ENCODE results near the gene PPP1R14C. TPM values are rescaled to one million over a fixed set of nuclear protein-coding genes. Genes with fewer than 3 reads are reported as not detected.

Gene PPP1R14C
- total and polyA plus RNA-seq, 4 donors: 7.8 to 42.3 (median 26.4) TPM

- peaks cover 3% of the 10 kb centered on the region for H3K9me3 ChIP-seq (ENCODE audit: control insufficient read depth, insufficient read depth, low read length)
- H3K4me1 ChIP-seq (ENCODE audit: control insufficient read depth, insufficient read depth, low read length): no peaks in the 10 kb centered on the region
- peaks cover 3% of the 10 kb centered on the region for H3K27me3 ChIP-seq (ENCODE audit: control insufficient read depth, insufficient read depth, low read length)
- no CpG with 5 or more reads among the region's 2 CpGs for WGBS (ENCODE audit: insufficient coverage)
- no peak overlapping the region for H3K4me3 ChIP-seq (ENCODE audit: low read depth, low read length)
- no peaks in the 10 kb centered on the region for H3K36me3 ChIP-seq (ENCODE audit: control insufficient read depth, insufficient read depth, low read length)
- no peak for DNase-seq (ENCODE audit: low read depth in 4 of 6, low spot score in 6 of 6)
- no peak overlapping the region for H3K27ac ChIP-seq (ENCODE audit: low read depth, low read length)
Measured at GRCh38 chr6:150247803-150248202, 105.0 kb downstream of the PPP1R14C start.

- H3K4me3 ChIP-seq (ENCODE audit: low read depth, low read length): no peak overlapping the region
- DNase-seq (ENCODE audit: low read depth in 4 of 6, low spot score in 6 of 6): no peak
- no CpG with 5 or more reads among the region's 1 CpG for WGBS (ENCODE audit: insufficient coverage)
- H3K27me3 ChIP-seq (ENCODE audit: control insufficient read depth, insufficient read depth, low read length): peaks cover 3% of the 10 kb centered on the region
- peaks cover 3% of the 10 kb centered on the region for H3K9me3 ChIP-seq (ENCODE audit: control insufficient read depth, insufficient read depth, low read length)
- no peak overlapping the region for H3K27ac ChIP-seq (ENCODE audit: low read depth, low read length)
- H3K4me1 ChIP-seq (ENCODE audit: control insufficient read depth, insufficient read depth, low read length): no peaks in the 10 kb centered on the region
- no peaks in the 10 kb centered on the region for H3K36me3 ChIP-seq (ENCODE audit: control insufficient read depth, insufficient read depth, low read length)
Measured at GRCh38 chr6:150248300-150248699, 105.5 kb downstream of the PPP1R14C start.

- Histone ChIP-seq H3K4me3 (ENCODE audit: low read depth, low read length) (no peak overlapping the region), H3K27ac (ENCODE audit: low read depth, low read length) (no peak overlapping the region), H3K9me3 (ENCODE audit: control insufficient read depth, insufficient read depth, low read length) (peaks cover 3% of the 10 kb centered on the region), H3K4me1 (ENCODE audit: control insufficient read depth, insufficient read depth, low read length) (no peaks in the 10 kb centered on the region), H3K27me3 (ENCODE audit: control insufficient read depth, insufficient read depth, low read length) (peaks cover 3% of the 10 kb centered on the region), H3K36me3 (ENCODE audit: control insufficient read depth, insufficient read depth, low read length) (no peaks in the 10 kb centered on the region)
- DNase-seq (ENCODE audit: low read depth in 4 of 6, low spot score in 6 of 6): no peak
- WGBS (ENCODE audit: insufficient coverage): no CpG with 5 or more reads among the region's 2 CpGs
Measured at GRCh38 chr6:150249261-150249660, 106.4 kb downstream of the PPP1R14C start.

DNA sequence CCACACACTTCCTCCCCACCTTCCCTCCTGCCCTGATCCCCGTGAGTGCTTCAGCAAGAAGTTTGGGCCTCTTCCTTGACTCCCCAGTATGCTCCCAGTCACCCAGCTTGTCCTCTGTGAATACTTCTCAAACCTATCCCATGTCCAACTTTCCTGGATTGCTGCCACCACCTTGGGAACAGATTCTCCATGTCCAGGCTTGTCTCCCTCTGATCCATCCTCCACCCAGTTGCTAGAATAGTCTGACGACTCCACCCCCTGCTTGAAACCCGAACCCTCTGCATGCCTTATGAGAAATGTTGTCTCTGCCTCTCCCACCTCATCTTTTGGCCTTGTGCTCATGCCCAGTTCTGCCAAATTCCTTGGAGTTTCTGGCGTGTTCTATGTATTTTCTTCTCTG is 108.0 kb downstream of the PPP1R14C start:
- Histone ChIP-seq H3K27ac (ENCODE audit: low read depth, low read length) (no peak overlapping the region), H3K9me3 (ENCODE audit: control insufficient read depth, insufficient read depth, low read length) (peaks cover 3% of the 10 kb centered on the region), H3K4me1 (ENCODE audit: control insufficient read depth, insufficient read depth, low read length) (peaks cover under 1% of the 10 kb centered on the region), H3K27me3 (ENCODE audit: control insufficient read depth, insufficient read depth, low read length) (peaks cover 3% of the 10 kb centered on the region), H3K4me3 (ENCODE audit: low read depth, low read length) (no peak overlapping the region), H3K36me3 (ENCODE audit: control insufficient read depth, insufficient read depth, low read length) (peaks cover 2% of the 10 kb centered on the region)
- 54% methylated on average over 3 of the region's 4 CpGs for WGBS (ENCODE audit: insufficient coverage)
- peak in 1 of 6 donors; percentile 48 for DNase-seq (ENCODE audit: low read depth in 4 of 6, low spot score in 6 of 6)

GRCh38 chr6:150251566-150252186 is 108.8 kb downstream of the PPP1R14C start:
- peaks cover 3% of the 10 kb centered on the region for H3K27me3 ChIP-seq (ENCODE audit: control insufficient read depth, insufficient read depth, low read length)
- H3K9me3 ChIP-seq (ENCODE audit: control insufficient read depth, insufficient read depth, low read length): peaks cover 3% of the 10 kb centered on the region
- peaks cover 2% of the 10 kb centered on the region for H3K4me1 ChIP-seq (ENCODE audit: control insufficient read depth, insufficient read depth, low read length)
- no peak overlapping the region for H3K27ac ChIP-seq (ENCODE audit: low read depth, low read length)
- 94% methylated on average over 6 of the region's 6 CpGs for WGBS (ENCODE audit: insufficient coverage)
- no peak overlapping the region for H3K4me3 ChIP-seq (ENCODE audit: low read depth, low read length)
- H3K36me3 ChIP-seq (ENCODE audit: control insufficient read depth, insufficient read depth, low read length): peaks cover 3% of the 10 kb centered on the region
- no peak for DNase-seq (ENCODE audit: low read depth in 4 of 6, low spot score in 6 of 6)

DNA sequence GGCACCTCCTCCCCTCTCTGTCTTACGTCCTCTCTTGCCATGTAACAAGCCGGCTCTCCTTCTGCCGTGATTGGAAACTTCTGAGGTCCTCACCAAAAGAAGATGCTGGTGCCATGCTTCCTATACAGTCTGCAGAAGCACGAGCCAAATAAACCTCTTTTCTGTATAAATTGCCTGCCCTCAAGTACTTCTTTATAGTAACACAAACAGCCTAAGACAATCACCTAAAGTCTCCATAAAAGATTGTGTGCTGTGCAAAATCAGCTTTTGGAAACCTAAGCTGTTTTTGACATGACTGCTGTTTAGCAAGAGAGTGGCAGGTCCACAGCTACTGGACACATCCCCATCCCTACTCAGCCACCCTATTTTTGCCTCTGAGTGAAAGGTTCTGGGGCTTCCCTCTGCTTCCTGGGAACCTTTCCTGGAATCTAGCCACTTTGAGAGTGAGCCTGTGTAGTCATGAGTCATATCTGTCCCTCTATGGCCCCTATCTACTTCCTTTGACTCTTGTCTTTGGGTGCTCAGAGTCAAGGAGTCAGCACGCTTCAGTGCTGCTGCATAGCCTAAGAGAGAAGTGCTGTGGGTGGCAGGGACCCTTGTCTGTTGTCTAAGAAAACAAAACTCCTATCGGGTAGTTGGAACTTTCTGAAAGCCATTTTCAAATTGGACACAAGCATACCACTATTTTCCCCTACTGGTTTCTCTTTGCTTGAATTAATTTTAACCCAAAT is 110.0 kb downstream of the PPP1R14C start:
- Histone ChIP-seq H3K9me3 (ENCODE audit: control insufficient read depth, insufficient read depth, low read length) (peaks cover under 1% of the 10 kb centered on the region), H3K27me3 (ENCODE audit: control insufficient read depth, insufficient read depth, low read length) (peaks cover 3% of the 10 kb centered on the region), H3K36me3 (ENCODE audit: control insufficient read depth, insufficient read depth, low read length) (peaks cover 3% of the 10 kb centered on the region), H3K4me1 (ENCODE audit: control insufficient read depth, insufficient read depth, low read length) (peaks cover 2% of the 10 kb centered on the region), H3K27ac (ENCODE audit: low read depth, low read length) (no peak overlapping the region), H3K4me3 (ENCODE audit: low read depth, low read length) (no peak overlapping the region)
- 92% methylated on average over 3 of the region's 6 CpGs for WGBS (ENCODE audit: insufficient coverage)
- no peak for DNase-seq (ENCODE audit: low read depth in 4 of 6, low spot score in 6 of 6)

DNA sequence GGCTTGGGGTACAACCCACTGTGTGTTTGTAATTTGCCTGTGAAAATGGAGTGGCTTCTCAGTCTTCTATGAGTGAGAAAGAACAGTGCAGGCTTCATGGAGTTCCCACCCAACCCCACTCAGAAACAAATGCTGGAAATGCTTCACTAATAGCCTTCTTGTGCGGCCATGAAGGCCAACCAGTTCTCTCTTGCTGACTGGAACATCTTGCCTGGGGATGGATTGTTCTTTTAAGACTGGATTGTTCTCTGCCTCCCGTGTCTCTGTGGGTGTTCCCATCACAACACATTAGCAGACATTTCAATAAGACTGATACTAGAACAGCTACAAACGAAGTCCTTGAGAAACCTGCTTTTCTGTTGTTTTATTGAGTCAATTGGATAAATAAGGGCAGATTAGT is 110.6 kb downstream of the PPP1R14C start:
- WGBS (ENCODE audit: insufficient coverage): 50% methylated on average over 1 of the region's 3 CpGs
- no peak for DNase-seq (ENCODE audit: low read depth in 4 of 6, low spot score in 6 of 6)
- no peaks in the 10 kb centered on the region for H3K9me3 ChIP-seq (ENCODE audit: control insufficient read depth, insufficient read depth, low read length)
- H3K36me3 ChIP-seq (ENCODE audit: control insufficient read depth, insufficient read depth, low read length): peaks cover 3% of the 10 kb centered on the region
- H3K27ac ChIP-seq (ENCODE audit: low read depth, low read length): no peak overlapping the region
- H3K4me3 ChIP-seq (ENCODE audit: low read depth, low read length): no peak overlapping the region
- peaks cover 2% of the 10 kb centered on the region for H3K4me1 ChIP-seq (ENCODE audit: control insufficient read depth, insufficient read depth, low read length)
- H3K27me3 ChIP-seq (ENCODE audit: control insufficient read depth, insufficient read depth, low read length): peaks cover 3% of the 10 kb centered on the region

- no peak for DNase-seq (ENCODE audit: low read depth in 4 of 6, low spot score in 6 of 6)
- Histone ChIP-seq H3K4me3 (ENCODE audit: low read depth, low read length) (no peak overlapping the region), H3K36me3 (ENCODE audit: control insufficient read depth, insufficient read depth, low read length) (peaks cover 3% of the 10 kb centered on the region), H3K27me3 (ENCODE audit: control insufficient read depth, insufficient read depth, low read length) (peaks cover 3% of the 10 kb centered on the region), H3K27ac (ENCODE audit: low read depth, low read length) (no peak overlapping the region), H3K4me1 (ENCODE audit: control insufficient read depth, insufficient read depth, low read length) (peaks cover 2% of the 10 kb centered on the region), H3K9me3 (ENCODE audit: control insufficient read depth, insufficient read depth, low read length) (no peaks in the 10 kb centered on the region)
- WGBS (ENCODE audit: insufficient coverage): no CpG with 5 or more reads among the region's 4 CpGs
Measured at GRCh38 chr6:150254770-150255169, 111.9 kb downstream of the PPP1R14C start.

- Histone ChIP-seq H3K36me3 (ENCODE audit: control insufficient read depth, insufficient read depth, low read length) (peaks cover 3% of the 10 kb centered on the region), H3K9me3 (ENCODE audit: control insufficient read depth, insufficient read depth, low read length) (no peaks in the 10 kb centered on the region), H3K4me1 (ENCODE audit: control insufficient read depth, insufficient read depth, low read length) (peaks cover 2% of the 10 kb centered on the region), H3K27me3 (ENCODE audit: control insufficient read depth, insufficient read depth, low read length) (peaks cover 3% of the 10 kb centered on the region), H3K4me3 (ENCODE audit: low read depth, low read length) (no peak overlapping the region), H3K27ac (ENCODE audit: low read depth, low read length) (no peak overlapping the region)
- no peak for DNase-seq (ENCODE audit: low read depth in 4 of 6, low spot score in 6 of 6)
- 86% methylated on average over 9 of the region's 9 CpGs for WGBS (ENCODE audit: insufficient coverage)
Measured at GRCh38 chr6:150255840-150256239, 113.0 kb downstream of the PPP1R14C start.
